OCI-LY7 (cell line): ENCODE data around the gene PLD4. TPM values are rescaled to one million over a fixed set of nuclear protein-coding genes. Genes with fewer than 3 reads are reported as not detected.

Source experiments
- BruUV-seq: library from RNA; stranded (reverse); fragments of 400-500 nt; replicated peaks from 2 replicates; lab custom pipeline; 2021; lab: Mats Ljungman, UMichigan
- CTCF ChIA-PET: fragments of 300-600 bp; sonication (Branson Sonifier 250); formaldehyde crosslinking; loops from one replicate; lab custom pipeline; 2022; ENCODE audit warnings: antibody characterized with exemption; ENCODE audit not compliant: unreplicated experiment; lab: Charles Lee
- POLR2A ChIA-PET: fragments of 300-600 bp; sonication (Branson Sonifier 250); formaldehyde crosslinking; loops from one replicate; lab custom pipeline; 2022; ENCODE audit warnings: antibody characterized with exemption; lab: Charles Lee
- DNase-seq: peaks from one replicate; pipeline ENCODE4 v3.0.0-alpha.2; 2015; ENCODE audit warnings: low spot score
- H2AFZ ChIP-seq: fragments of 200-600 bp; sonication (generic), shearing (Covaris generic); 2 replicates; pipeline ENCODE4 v1.6.1; 2014; ENCODE audit warnings: mild to moderate bottlenecking, antibody characterized with exemption, low read length, moderate library complexity
- H3K27ac ChIP-seq: fragments of 200-600 bp; sonication (generic); 2 replicates; pipeline ENCODE4 v1.5.1; 2014; ENCODE audit warnings: mixed run types, low read depth, mild to moderate bottlenecking, moderate library complexity, low read length, inconsistent platforms; ENCODE audit not compliant: poor library complexity, severe bottlenecking
- H3K36me3 ChIP-seq: fragments of 200-600 bp; sonication (generic); 2 replicates; pipeline ENCODE4 v1.6.1; 2014; ENCODE audit warnings: mild to moderate bottlenecking, antibody characterized with exemption, low read length, moderate library complexity, mixed read lengths; ENCODE audit not compliant: insufficient read depth
- H3K4me1 ChIP-seq: fragments of 200-600 bp; sonication (generic); 2 replicates; pipeline ENCODE4 v1.5.1; 2014; ENCODE audit warnings: mild to moderate bottlenecking, low read length; ENCODE audit not compliant: insufficient read depth, poor library complexity, severe bottlenecking
- H3K4me2 ChIP-seq: fragments of 200-600 bp; sonication (generic); 2 replicates; pipeline ENCODE4 v1.6.1; 2014; ENCODE audit warnings: mild to moderate bottlenecking, low read length
- H3K4me3 ChIP-seq: fragments of 200-600 bp; sonication (generic); 2 replicates; pipeline ENCODE4 v1.5.1; 2014; ENCODE audit warnings: mild to moderate bottlenecking, low read depth, low read length; ENCODE audit not compliant: poor library complexity, severe bottlenecking
- H3K79me2 ChIP-seq: fragments of 200-600 bp; sonication (generic); 2 replicates; pipeline ENCODE4 v1.6.1; 2016; ENCODE audit warnings: low read depth, mild to moderate bottlenecking, low read length, moderate library complexity, mixed read lengths; ENCODE audit not compliant: insufficient read depth
- H3K9me2 ChIP-seq: fragments of 200-600 bp; sonication (generic); 2 replicates; pipeline ENCODE4 v1.6.1; 2016; ENCODE audit warnings: mild to moderate bottlenecking, low read length, mixed read lengths; ENCODE audit not compliant: insufficient read depth
- H3K9me3 ChIP-seq: fragments of 200-600 bp; sonication (generic); 2 replicates; pipeline ENCODE4 v1.6.1; 2014; ENCODE audit warnings: mild to moderate bottlenecking, mixed run types, low read length, mixed read lengths
- H4K20me1 ChIP-seq: fragments of 200-600 bp; sonication (generic); 2 replicates; pipeline ENCODE4 v1.6.1; 2014; ENCODE audit warnings: mild to moderate bottlenecking, antibody characterized with exemption, low read length, moderate library complexity, mixed read lengths; ENCODE audit not compliant: insufficient read depth
- CTCF ChIP-seq: fragments of 200-600 bp; sonication (generic); conservative IDR thresholded peaks from 2 replicates; pipeline ENCODE4 v1.5.1; 2014; ENCODE audit warnings: mild to moderate bottlenecking, antibody characterized with exemption, low read length, moderate library complexity, mixed read lengths
- EZH2phosphoT487 ChIP-seq: fragments of 200-600 bp; sonication (generic); IDR thresholded peaks from 2 replicates; pipeline ENCODE4 v1.6.1; 2018; ENCODE audit warnings: low read depth, borderline replicate concordance, mild to moderate bottlenecking, mixed run types, antibody characterized with exemption, low read length, moderate library complexity, mixed read lengths
- intact Hi-C: fragments of 100-400 bp; cut with micrococcal nuclease; formaldehyde crosslinking; loops from one replicate; pipeline ENCODE4 v1.10.0; 2022; ENCODE audit not compliant: unreplicated experiment
- total RNA-seq, 2 experiments: library from RNA; depleted of rRNA in 1 of 2; stranded (reverse); fragments of >200 nt in 1 of 2; shearing (Covaris generic) in 1 of 2; gene quantifications; 2 replicates each; pipeline ENCODE4 v1.2.3, GENCODE V29; 2014 to 2022

The PLD4 gene
- total RNA-seq, 2 experiments from 2014 or later = 0.66 to 5.1 TPM

- H3K4me2 ChIP-seq = no peak overlapping the region
- ChIA-PET POLR2A (no interaction called here), CTCF (no interaction called here)
- H3K9me3 ChIP-seq = no peaks in the 10 kb centered on the region
- H3K27ac ChIP-seq = no peak overlapping the region
- no peaks in the 10 kb centered on the region for H3K9me2 ChIP-seq
- no peaks in the 10 kb centered on the region for H3K79me2 ChIP-seq
- BruUV-seq = no TSS peak
- H3K36me3 ChIP-seq = no peaks in the 10 kb centered on the region
- H3K4me3 ChIP-seq = no peak overlapping the region
- peak; percentile 23 for DNase-seq
- H3K4me1 ChIP-seq = no peaks in the 10 kb centered on the region
- TF ChIP-seq CTCF (no peak), EZH2phosphoT487 (no peak)
- intact Hi-C loops = no loop called here
- no peaks in the 10 kb centered on the region for H4K20me1 ChIP-seq
- no peak overlapping the region for H2AFZ ChIP-seq
Observed at GRCh38 chr14:104882325-104882973, 42.2 kb upstream of the PLD4 start.

GRCh38 chr14:104882991-104883660, 41.6 kb upstream of the PLD4 start:
- no TSS peak for BruUV-seq
- DNase-seq = no peak
- no peaks in the 10 kb centered on the region for H3K36me3 ChIP-seq
- no peaks in the 10 kb centered on the region for H4K20me1 ChIP-seq
- H3K27ac ChIP-seq = no peak overlapping the region
- H3K4me2 ChIP-seq = no peak overlapping the region
- H3K9me3 ChIP-seq = no peaks in the 10 kb centered on the region
- no peaks in the 10 kb centered on the region for H3K79me2 ChIP-seq
- H3K4me3 ChIP-seq = no peak overlapping the region
- no peak for TF ChIP-seq EZH2phosphoT487
- TF ChIP-seq CTCF = no peak
- H3K9me2 ChIP-seq = no peaks in the 10 kb centered on the region
- no peak overlapping the region for H2AFZ ChIP-seq
- intact Hi-C loops = no loop called here
- H3K4me1 ChIP-seq = no peaks in the 10 kb centered on the region
- CTCF ChIA-PET = no interaction called here
- POLR2A ChIA-PET = no interaction called here
